Activated CD4-positive, CD25-positive, alpha-beta regulatory T cell (primary cell): ENCODE data around the gene SLC5A10.

Experiments used
- DNase-seq, 4 experiments: peaks; one replicate each; lab custom pipeline; 2025; lab: John Stamatoyannopoulos, UW

SLC5A10 gene

GRCh38 chr17:18964550-18964949, 12.6 kb downstream of the SLC5A10 start:
- DNase-seq = no peak

GRCh38 chr17:18965530-18966236, 13.7 kb downstream of the SLC5A10 start:
- DNase-seq = no peak

GRCh38 chr17:18966831-18967624, 15.1 kb downstream of the SLC5A10 start:
- DNase-seq = no peak

- DNase-seq = no peak
Observed at GRCh38 chr17:18967916-18968315, 16.0 kb downstream of the SLC5A10 start.

GRCh38 chr17:18968345-18968744, 16.4 kb downstream of the SLC5A10 start:
- DNase-seq = no peak

- no peak for DNase-seq
Observed at GRCh38 chr17:18968945-18969887, 17.3 kb downstream of the SLC5A10 start.

GRCh38 chr17:18970582-18971480, 18.9 kb downstream of the SLC5A10 start:
- no peak for DNase-seq

- DNase-seq = no peak
Observed at GRCh38 chr17:18971801-18972200, 19.8 kb downstream of the SLC5A10 start.

- no peak for DNase-seq
Observed at GRCh38 chr17:18974407-18975149, 22.6 kb downstream of the SLC5A10 start.

- no peak for DNase-seq
Observed at GRCh38 chr17:18975597-18975996, 23.6 kb downstream of the SLC5A10 start.

- DNase-seq = no peak
Observed at GRCh38 chr17:18976201-18976600, 24.2 kb downstream of the SLC5A10 start.

- no peak for DNase-seq
Observed at GRCh38 chr17:18977021-18977420, 25.1 kb downstream of the SLC5A10 start.

GRCh38 chr17:18977646-18978045, 25.7 kb downstream of the SLC5A10 start:
- no peak for DNase-seq

- DNase-seq = no peak
Observed at GRCh38 chr17:18978050-18978449, 26.1 kb downstream of the SLC5A10 start.

- DNase-seq = no peak
Observed at GRCh38 chr17:18978655-18979054, 26.7 kb downstream of the SLC5A10 start.

- DNase-seq = no peak
Observed at GRCh38 chr17:18980682-18981334, 28.8 kb downstream of the SLC5A10 start.

GRCh38 chr17:18981335-18981641, 29.3 kb downstream of the SLC5A10 start:
- DNase-seq = no peak

GRCh38 chr17:18981642-18982424, 29.9 kb downstream of the SLC5A10 start:
- DNase-seq = no peak
